Activated CD4-positive, alpha-beta T cell treated with anti-CD3 and anti-CD28 coated beads for 48 hours (primary cell): ENCODE measurements around the gene IST1.

Source experiments
- DNase-seq: peaks from one replicate; pipeline ENCODE4 v3.0.0-alpha.2; 2020

Gene IST1

DNA sequence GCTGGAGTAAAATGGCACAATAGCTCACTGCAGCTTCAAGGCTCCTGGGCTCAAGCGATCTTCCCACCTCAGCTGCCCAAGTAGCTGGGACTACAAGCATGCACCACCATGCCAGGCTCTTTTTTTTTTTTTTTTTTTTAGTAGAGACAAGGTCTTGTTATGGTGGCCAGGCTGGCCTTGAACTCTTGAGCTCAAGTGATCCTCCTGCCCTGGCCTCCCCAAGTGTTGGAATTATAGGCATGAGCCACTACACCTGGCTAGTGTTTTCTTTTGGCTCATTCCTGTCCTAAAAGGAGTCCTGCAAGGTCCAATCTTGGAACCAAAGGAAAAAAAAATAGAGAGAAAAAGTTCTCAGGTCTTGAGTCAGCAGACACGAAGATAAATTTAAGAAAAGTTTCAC lies 74.0 kb downstream of the IST1 start:
- DNase-seq: no peak

DNA sequence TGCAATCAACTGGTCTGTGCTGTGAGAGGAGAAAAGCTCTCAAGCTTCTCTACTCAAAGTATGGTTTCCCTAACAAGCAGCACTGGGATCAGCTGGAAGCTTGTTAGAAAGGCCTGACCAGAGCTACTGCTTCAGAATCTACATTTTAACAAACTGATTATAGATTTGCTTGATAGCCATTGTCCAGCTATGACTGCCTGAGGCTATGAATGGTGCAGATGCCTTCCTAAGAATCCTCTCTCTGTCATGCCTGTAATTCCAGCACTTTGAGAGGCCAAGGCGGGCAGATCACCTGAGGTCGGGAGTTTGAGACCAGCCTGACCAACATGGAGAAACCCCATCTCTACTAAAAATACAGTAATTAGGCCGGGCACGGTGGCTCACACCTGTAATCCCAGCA lies 76.2 kb downstream of the IST1 start:
- DNase-seq: no peak

DNA sequence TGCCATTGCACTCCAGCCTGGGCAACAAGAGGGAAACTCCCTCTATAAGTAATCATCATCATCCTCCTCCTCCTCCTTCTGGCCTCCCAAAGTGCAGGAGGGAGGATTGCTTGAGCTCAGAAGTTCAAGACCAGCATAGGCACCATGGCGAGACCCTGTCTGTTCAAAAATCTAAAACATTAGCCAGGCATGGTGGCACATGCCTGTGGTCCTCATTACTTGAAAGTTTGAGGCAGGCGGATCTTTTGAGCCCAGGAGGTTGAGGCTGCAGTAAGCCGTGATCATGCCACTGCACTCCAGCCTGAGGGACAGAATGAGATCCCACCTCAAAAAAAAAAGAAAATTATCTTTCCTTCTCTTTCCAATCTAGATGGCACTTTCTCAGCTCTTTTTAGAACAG lies 77.0 kb downstream of the IST1 start:
- no peak for DNase-seq

DNA sequence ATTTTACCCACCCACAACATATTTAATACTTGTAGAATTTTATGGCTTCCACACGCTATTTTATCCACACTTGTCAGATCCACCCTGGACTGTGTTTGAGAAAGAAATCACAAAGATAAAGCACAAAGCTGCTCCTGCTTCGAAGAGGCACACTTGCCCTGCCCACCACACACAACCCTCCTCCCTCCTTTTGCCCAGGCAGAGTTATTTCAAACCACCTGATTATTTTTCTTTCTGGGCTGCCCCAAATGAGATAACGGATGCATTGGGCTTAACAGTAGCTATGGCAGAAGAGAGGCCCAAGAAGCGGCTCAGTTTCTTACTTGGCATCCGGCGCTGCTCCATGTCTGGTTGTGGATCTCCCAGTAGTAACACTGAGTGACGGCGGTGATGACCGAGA lies 77.7 kb downstream of the IST1 start:
- DNase-seq: no peak

DNA sequence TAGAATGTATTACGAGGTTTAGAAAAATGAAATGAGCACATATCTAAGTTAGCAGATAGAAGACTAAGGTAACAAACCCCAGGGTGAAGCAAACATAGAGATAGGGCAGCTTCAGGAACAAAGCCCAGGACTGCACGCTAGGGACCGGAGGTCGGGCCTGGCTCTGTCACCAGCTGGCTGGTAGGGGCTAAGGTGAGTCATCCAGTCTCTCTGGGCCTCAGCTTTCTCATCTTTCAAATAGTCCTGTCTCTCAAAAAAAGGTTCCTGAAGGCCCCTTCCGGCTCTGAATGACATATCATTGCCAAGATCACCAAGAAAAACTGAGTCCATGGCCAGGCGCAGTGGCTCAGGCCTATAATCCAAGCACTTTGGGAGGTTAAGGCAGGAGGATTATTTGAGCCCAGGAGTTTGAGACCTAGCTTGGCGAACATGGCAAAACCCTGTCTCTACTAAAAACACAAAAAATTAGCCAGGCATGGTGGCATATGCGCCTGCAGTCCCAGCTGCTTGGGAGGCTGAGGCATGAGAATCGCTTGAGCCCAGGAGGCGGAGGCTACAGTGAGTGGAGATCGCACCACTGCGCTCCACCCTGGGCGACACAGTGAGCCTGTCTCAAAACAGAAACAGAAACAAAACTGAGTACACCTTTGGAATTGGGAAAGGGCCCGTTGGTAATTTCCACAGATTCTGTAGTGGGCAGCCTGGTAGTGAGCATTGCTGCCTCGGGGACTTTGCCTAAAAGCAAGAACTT lies 78.9 kb downstream of the IST1 start:
- DNase-seq: no peak
